H9 (cell line): Measurements from ENCODE around the gene WIZ. TPM values are rescaled to one million over a fixed set of nuclear protein-coding genes. Genes with fewer than 3 reads are reported as not detected.
A peak's percentile ranks its signal among the peaks of the same experiment; 100 is the strongest.

Experiments used
- DNase-seq: peaks from one replicate; pipeline ENCODE4 v3.0.0-alpha.2; 2017
- H2AFZ ChIP-seq: one replicate; pipeline ENCODE4 v1.6.1; 2013; ENCODE audit warnings: mild to moderate bottlenecking, low read length, control low read depth, moderate library complexity
- H2AK5ac ChIP-seq: 2 replicates; pipeline ENCODE4 v1.6.1; 2013; ENCODE audit warnings: low read length, control low read depth, mixed read lengths; ENCODE audit not compliant: insufficient read length
- H2BK120ac ChIP-seq: one replicate; pipeline ENCODE4 v1.6.1; 2013; ENCODE audit warnings: low read depth, mild to moderate bottlenecking, low read length, control low read depth, inconsistent platforms; ENCODE audit not compliant: poor library complexity, severe bottlenecking
- H2BK12ac ChIP-seq: 2 replicates; pipeline ENCODE4 v1.6.1; 2013; ENCODE audit warnings: low read length, control low read depth, mixed read lengths, low read depth; ENCODE audit not compliant: insufficient read length
- H2BK15ac ChIP-seq: 2 replicates; pipeline ENCODE4 v1.6.1; 2013; ENCODE audit warnings: low read depth, low read length, control low read depth
- H2BK20ac ChIP-seq: one replicate; pipeline ENCODE4 v1.6.1; 2013; ENCODE audit warnings: low read depth, mild to moderate bottlenecking, low read length, control low read depth, inconsistent platforms; ENCODE audit not compliant: poor library complexity, severe bottlenecking
- H2BK5ac ChIP-seq: 2 replicates; pipeline ENCODE4 v1.6.1; 2013; ENCODE audit warnings: low read length, control low read depth, mixed read lengths; ENCODE audit not compliant: insufficient read length
- H3K14ac ChIP-seq: 2 replicates; pipeline ENCODE4 v1.6.1; 2013; ENCODE audit warnings: low read length, control low read depth; ENCODE audit not compliant: insufficient read depth
- H3K18ac ChIP-seq: 2 replicates; pipeline ENCODE4 v1.6.1; 2013; ENCODE audit warnings: low read depth, mild to moderate bottlenecking, mixed read lengths, low read length, control low read depth; ENCODE audit not compliant: insufficient read length
- H3K23ac ChIP-seq: 2 replicates; pipeline ENCODE4 v1.6.1; 2013; ENCODE audit warnings: low read length, control low read depth, mixed read lengths, low read depth; ENCODE audit not compliant: insufficient read length
- H3K23me2 ChIP-seq: 2 replicates; pipeline ENCODE4 v1.6.1; 2013; ENCODE audit warnings: low read depth, mild to moderate bottlenecking, mixed read lengths, low read length, control low read depth; ENCODE audit not compliant: insufficient read length, poor library complexity, severe bottlenecking
- H3K27ac ChIP-seq: 2 replicates; pipeline ENCODE4 v1.5.1; 2013; ENCODE audit warnings: low read length, control low read depth, mixed read lengths, low read depth; ENCODE audit not compliant: insufficient read length
- H3K27me3 ChIP-seq: 2 replicates; pipeline ENCODE4 v1.6.1; 2013; ENCODE audit warnings: low read length, control low read depth, inconsistent platforms; ENCODE audit not compliant: insufficient read depth
- H3K4ac ChIP-seq: 2 replicates; pipeline ENCODE4 v1.6.1; 2013; ENCODE audit warnings: low read depth, mild to moderate bottlenecking, control low read depth, inconsistent platforms, low read length, moderate library complexity
- H3K4me1 ChIP-seq: 2 replicates; pipeline ENCODE4 v1.6.1; 2013; ENCODE audit warnings: low read length, control low read depth, inconsistent platforms; ENCODE audit not compliant: insufficient read depth
- H3K4me2 ChIP-seq: 2 replicates; pipeline ENCODE4 v1.6.1; 2013; ENCODE audit warnings: low read length, control low read depth, mixed read lengths; ENCODE audit not compliant: insufficient read length, insufficient read depth
- H3K56ac ChIP-seq: 2 replicates; pipeline ENCODE4 v1.6.1; 2013; ENCODE audit warnings: low read depth, mild to moderate bottlenecking, mixed read lengths, low read length, control low read depth; ENCODE audit not compliant: insufficient read length
- H3K79me1 ChIP-seq: 2 replicates; pipeline ENCODE4 v1.6.1; 2013; ENCODE audit warnings: low read depth, mild to moderate bottlenecking, moderate library complexity, low read length, control low read depth, inconsistent platforms; ENCODE audit not compliant: insufficient read depth, poor library complexity, severe bottlenecking
- H3K79me2 ChIP-seq: 2 replicates; pipeline ENCODE4 v1.6.1; 2013; ENCODE audit warnings: low read length, control low read depth, inconsistent platforms; ENCODE audit not compliant: insufficient read depth
- H3K9ac ChIP-seq: 2 replicates; pipeline ENCODE4 v1.6.1; 2013; ENCODE audit warnings: low read length, control low read depth, mixed read lengths; ENCODE audit not compliant: insufficient read length; ENCODE audit errors: extremely low read depth
- H3K9me3 ChIP-seq: one replicate; pipeline ENCODE4 v1.6.1; 2013; ENCODE audit warnings: low read depth, low read length, inconsistent platforms; ENCODE audit not compliant: control insufficient read depth
- H3T11ph ChIP-seq: one replicate; pipeline ENCODE4 v1.6.1; 2013; ENCODE audit warnings: mild to moderate bottlenecking, low read length, control low read depth, inconsistent platforms
- H4K20me1 ChIP-seq: one replicate; pipeline ENCODE4 v1.6.1; 2013; ENCODE audit not compliant: control insufficient read depth, insufficient read length, insufficient read depth
- H4K5ac ChIP-seq: 2 replicates; pipeline ENCODE4 v1.6.1; 2013; ENCODE audit warnings: low read depth, mild to moderate bottlenecking, mixed read lengths, low read length, control low read depth; ENCODE audit not compliant: insufficient read length
- H4K8ac ChIP-seq: replicated peaks from 2 replicates; pipeline ENCODE4 v1.6.1; 2013; ENCODE audit warnings: low read length, control low read depth, mixed read lengths, low read depth; ENCODE audit not compliant: insufficient read length
- H4K91ac ChIP-seq: 2 replicates; pipeline ENCODE4 v1.6.1; 2013; ENCODE audit warnings: low read depth, mild to moderate bottlenecking, moderate library complexity, mixed read lengths, low read length, control low read depth; ENCODE audit not compliant: insufficient read length
- H3K27ac Mint-ChIP-seq, 3 experiments: 2 replicates in 2 of 3; 3 replicates in 1 of 3; pipeline ENCODE4 v1.8.0; 2020 to 2021; ENCODE audit warnings: mixed read lengths in 3 of 3, mild to moderate bottlenecking in 1 of 3, moderate library complexity in 1 of 3
- H3K27me3 Mint-ChIP-seq: 2 replicates; pipeline ENCODE4 v1.8.0; 2021; ENCODE audit warnings: low read depth, mild to moderate bottlenecking, moderate library complexity, mixed read lengths
- H3K36me3 Mint-ChIP-seq, 3 experiments: 2 replicates in 2 of 3; 3 replicates in 1 of 3; pipeline ENCODE4 v1.8.0; 2020 to 2021; ENCODE audit warnings: low read depth in 3 of 3, mixed read lengths in 3 of 3; ENCODE audit not compliant: insufficient read depth in 1 of 3
- H3K4me1 Mint-ChIP-seq, 2 experiments: 2 replicates each; pipeline ENCODE4 v1.8.0; 2020; ENCODE audit warnings: mixed read lengths in 2 of 2
- H3K4me3 Mint-ChIP-seq, 2 experiments: 2 replicates in 1 of 2; 3 replicates in 1 of 2; pipeline ENCODE4 v1.8.0; 2020 to 2021; ENCODE audit warnings: mild to moderate bottlenecking in 2 of 2, mixed read lengths in 2 of 2, moderate library complexity in 1 of 2
- H3K9me3 Mint-ChIP-seq, 2 experiments: 2 replicates in 1 of 2; 3 replicates in 1 of 2; pipeline ENCODE4 v1.8.0; 2020; ENCODE audit warnings: mild to moderate bottlenecking in 2 of 2, mixed read lengths in 2 of 2, moderate library complexity in 1 of 2
- WGBS: extraction: QIAGEN DNeasy Blood & Tissue Kit; methylation state at CpG from one replicate; pipeline ENCODE4 v1.1.7; 2013; ENCODE audit warnings: missing lambda C conversion rate, low lambda C conversion rate, mixed read lengths; ENCODE audit not compliant: insufficient read length; ENCODE audit errors: extremely low coverage; 5-methylcytosine and 5-hydroxymethylcytosine counted together
- total RNA-seq: library from RNA; stranded (reverse); gene quantifications from 2 replicates; pipeline ENCODE4 v1.2.1, GENCODE V29; 2021
- TF ChIP-seq, protein P1 (sequence below): fragments of 200-600 bp; sonication (generic); conservative IDR thresholded peaks from 3 replicates; pipeline ENCODE4 v1.8.0; 2021; ENCODE audit warnings: antibody characterized with exemption, mild to moderate bottlenecking

The WIZ gene
- total RNA-seq, 1 experiment from 2014 or later = 33.3 TPM

GRCh38 chr19:15466851-15467733 lies 17.3 kb upstream of the WIZ start:
- Histone ChIP-seq H3K79me1 (no peaks in the 10 kb centered on the region), H2BK120ac (no peak overlapping the region), H3K18ac (no peak overlapping the region), H4K20me1 (no peaks in the 10 kb centered on the region), H2AFZ (no peak overlapping the region), H2BK15ac (0 out of 2 replicates have a peak overlapping the region, but pooled peaks have one; percentile 13), H3K9me3 (no peaks in the 10 kb centered on the region), H3K27ac (no peak overlapping the region), H3K4ac (no peak overlapping the region), H3K56ac (no peak overlapping the region), H3K4me1 (no peaks in the 10 kb centered on the region; the same call in 1 of the 2 replicates), H3T11ph (no peak overlapping the region), H2BK12ac (no peak overlapping the region), H2BK5ac (no peak overlapping the region), H4K5ac (no peak overlapping the region), H4K91ac (no peak overlapping the region), H3K4me2 (no peak overlapping the region), H2BK20ac (no peak overlapping the region), H3K79me2 (no peaks in the 10 kb centered on the region), H3K23ac (no peak overlapping the region), H3K14ac (no peak overlapping the region), H4K8ac (no peak overlapping the region), H2AK5ac (no peak overlapping the region), H3K27me3 (peaks cover 11% of the 10 kb centered on the region; the same call in 1 of the 2 replicates), H3K9ac (no peak overlapping the region), H3K23me2 (no peaks in the 10 kb centered on the region)
- Mint-ChIP-seq H3K27me3 (peaks cover 57% of the 10 kb centered on the region), H3K36me3 (no peaks in the 10 kb centered on the region; a peak in 1 of 7 replicates), H3K9me3 (peaks cover 0 to 18% of the 10 kb centered on the region in 2 experiments; a peak in 3 of 5 replicates), H3K27ac (no peak overlapping the region), H3K4me3 (no peak overlapping the region), H3K4me1 (0 out of 4 replicates have a peak, but pooled peaks cover 0 to 2% of the 10 kb centered on the region in 2 experiments)
- no CpG with 5 or more reads among the region's 8 CpGs for WGBS
- no peak for DNase-seq
- TF ChIP-seq, protein P1, sequence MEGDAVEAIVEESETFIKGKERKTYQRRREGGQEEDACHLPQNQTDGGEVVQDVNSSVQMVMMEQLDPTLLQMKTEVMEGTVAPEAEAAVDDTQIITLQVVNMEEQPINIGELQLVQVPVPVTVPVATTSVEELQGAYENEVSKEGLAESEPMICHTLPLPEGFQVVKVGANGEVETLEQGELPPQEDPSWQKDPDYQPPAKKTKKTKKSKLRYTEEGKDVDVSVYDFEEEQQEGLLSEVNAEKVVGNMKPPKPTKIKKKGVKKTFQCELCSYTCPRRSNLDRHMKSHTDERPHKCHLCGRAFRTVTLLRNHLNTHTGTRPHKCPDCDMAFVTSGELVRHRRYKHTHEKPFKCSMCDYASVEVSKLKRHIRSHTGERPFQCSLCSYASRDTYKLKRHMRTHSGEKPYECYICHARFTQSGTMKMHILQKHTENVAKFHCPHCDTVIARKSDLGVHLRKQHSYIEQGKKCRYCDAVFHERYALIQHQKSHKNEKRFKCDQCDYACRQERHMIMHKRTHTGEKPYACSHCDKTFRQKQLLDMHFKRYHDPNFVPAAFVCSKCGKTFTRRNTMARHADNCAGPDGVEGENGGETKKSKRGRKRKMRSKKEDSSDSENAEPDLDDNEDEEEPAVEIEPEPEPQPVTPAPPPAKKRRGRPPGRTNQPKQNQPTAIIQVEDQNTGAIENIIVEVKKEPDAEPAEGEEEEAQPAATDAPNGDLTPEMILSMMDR = no peak
